Ishikawa (cell line): ENCODE data around the gene FAM184A.

Source experiments
- CEBPB ChIP-seq: IDR thresholded peaks from 2 replicates; pipeline ENCODE4 v1.6.1; 2012
- CREB1 ChIP-seq: IDR thresholded peaks from 2 replicates; pipeline ENCODE4 v1.6.1; 2012; ENCODE audit warnings: low read depth
- EGR1 ChIP-seq: IDR thresholded peaks from 2 replicates; pipeline ENCODE4 v1.6.1; 2012
- EP300 ChIP-seq: IDR thresholded peaks from 2 replicates; pipeline ENCODE4 v1.6.1; 2012; ENCODE audit warnings: borderline replicate concordance
- FOXM1 ChIP-seq: IDR thresholded peaks from 2 replicates; pipeline ENCODE4 v1.6.1; 2012; ENCODE audit warnings: low read depth, borderline replicate concordance
- NFIC ChIP-seq: IDR thresholded peaks from 2 replicates; pipeline ENCODE4 v1.6.1; 2012
- RAD21 ChIP-seq: IDR thresholded peaks from 2 replicates; pipeline ENCODE4 v1.6.1; 2012; ENCODE audit warnings: low read depth
- TAF1 ChIP-seq: IDR thresholded peaks from 2 replicates; pipeline ENCODE4 v1.6.1; 2012; ENCODE audit warnings: low read depth, mild to moderate bottlenecking
- TCF12 ChIP-seq: IDR thresholded peaks from 2 replicates; pipeline ENCODE4 v1.6.1; 2012; ENCODE audit warnings: low read depth
- TEAD4 ChIP-seq: IDR thresholded peaks from 2 replicates; pipeline ENCODE4 v1.6.1; 2012
- YY1 ChIP-seq: IDR thresholded peaks from 2 replicates; pipeline ENCODE4 v1.6.1; 2012; ENCODE audit warnings: low read depth
- ZBTB7A ChIP-seq: IDR thresholded peaks from 2 replicates; pipeline ENCODE4 v1.6.1; 2012; ENCODE audit warnings: low read depth
- TF ChIP-seq, protein P1 (sequence below): IDR thresholded peaks from 2 replicates; pipeline ENCODE4 v1.6.1; 2012
- TF ChIP-seq, protein P2 (sequence below): IDR thresholded peaks from 2 replicates; pipeline ENCODE4 v1.6.1; 2012
- TF ChIP-seq, protein P3 (sequence below): IDR thresholded peaks from 2 replicates; pipeline ENCODE4 v1.6.1; 2012; ENCODE audit warnings: low read depth, mild to moderate bottlenecking

The FAM184A gene

DNA sequence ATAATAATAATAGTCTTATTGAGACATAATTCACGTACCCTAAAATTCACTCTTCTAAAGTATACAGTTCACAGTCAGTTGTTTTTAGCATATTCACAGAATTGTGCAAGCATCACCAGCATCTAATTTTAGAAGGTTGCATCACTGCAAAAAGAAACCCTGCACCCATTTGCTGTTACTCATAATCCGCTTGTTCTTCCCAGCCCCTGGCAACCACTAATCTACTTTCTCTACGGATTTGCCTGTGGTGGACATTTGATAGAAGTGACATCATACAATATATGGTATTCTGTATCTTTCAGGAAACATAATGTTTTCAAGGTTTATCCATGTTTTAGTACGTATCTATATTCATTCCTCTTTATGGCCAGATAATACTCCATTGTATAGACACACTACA is 41.5 kb upstream of the FAM184A start:
- TF ChIP-seq, protein P1, sequence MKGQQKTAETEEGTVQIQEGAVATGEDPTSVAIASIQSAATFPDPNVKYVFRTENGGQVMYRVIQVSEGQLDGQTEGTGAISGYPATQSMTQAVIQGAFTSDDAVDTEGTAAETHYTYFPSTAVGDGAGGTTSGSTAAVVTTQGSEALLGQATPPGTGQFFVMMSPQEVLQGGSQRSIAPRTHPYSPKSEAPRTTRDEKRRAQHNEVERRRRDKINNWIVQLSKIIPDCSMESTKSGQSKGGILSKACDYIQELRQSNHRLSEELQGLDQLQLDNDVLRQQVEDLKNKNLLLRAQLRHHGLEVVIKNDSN: no peak
- TF ChIP-seq, protein P2, sequence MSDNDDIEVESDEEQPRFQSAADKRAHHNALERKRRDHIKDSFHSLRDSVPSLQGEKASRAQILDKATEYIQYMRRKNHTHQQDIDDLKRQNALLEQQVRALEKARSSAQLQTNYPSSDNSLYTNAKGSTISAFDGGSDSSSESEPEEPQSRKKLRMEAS: no peak
- TF ChIP-seq CREB1 (no peak), TEAD4 (no peak), YY1 (no peak), EP300 (no peak), EGR1 (no peak), NFIC (no peak), CEBPB (no peak), TAF1 (no peak), RAD21 (no peak), ZBTB7A (no peak), FOXM1 (no peak), TCF12 (no peak)
- TF ChIP-seq, protein P3, sequence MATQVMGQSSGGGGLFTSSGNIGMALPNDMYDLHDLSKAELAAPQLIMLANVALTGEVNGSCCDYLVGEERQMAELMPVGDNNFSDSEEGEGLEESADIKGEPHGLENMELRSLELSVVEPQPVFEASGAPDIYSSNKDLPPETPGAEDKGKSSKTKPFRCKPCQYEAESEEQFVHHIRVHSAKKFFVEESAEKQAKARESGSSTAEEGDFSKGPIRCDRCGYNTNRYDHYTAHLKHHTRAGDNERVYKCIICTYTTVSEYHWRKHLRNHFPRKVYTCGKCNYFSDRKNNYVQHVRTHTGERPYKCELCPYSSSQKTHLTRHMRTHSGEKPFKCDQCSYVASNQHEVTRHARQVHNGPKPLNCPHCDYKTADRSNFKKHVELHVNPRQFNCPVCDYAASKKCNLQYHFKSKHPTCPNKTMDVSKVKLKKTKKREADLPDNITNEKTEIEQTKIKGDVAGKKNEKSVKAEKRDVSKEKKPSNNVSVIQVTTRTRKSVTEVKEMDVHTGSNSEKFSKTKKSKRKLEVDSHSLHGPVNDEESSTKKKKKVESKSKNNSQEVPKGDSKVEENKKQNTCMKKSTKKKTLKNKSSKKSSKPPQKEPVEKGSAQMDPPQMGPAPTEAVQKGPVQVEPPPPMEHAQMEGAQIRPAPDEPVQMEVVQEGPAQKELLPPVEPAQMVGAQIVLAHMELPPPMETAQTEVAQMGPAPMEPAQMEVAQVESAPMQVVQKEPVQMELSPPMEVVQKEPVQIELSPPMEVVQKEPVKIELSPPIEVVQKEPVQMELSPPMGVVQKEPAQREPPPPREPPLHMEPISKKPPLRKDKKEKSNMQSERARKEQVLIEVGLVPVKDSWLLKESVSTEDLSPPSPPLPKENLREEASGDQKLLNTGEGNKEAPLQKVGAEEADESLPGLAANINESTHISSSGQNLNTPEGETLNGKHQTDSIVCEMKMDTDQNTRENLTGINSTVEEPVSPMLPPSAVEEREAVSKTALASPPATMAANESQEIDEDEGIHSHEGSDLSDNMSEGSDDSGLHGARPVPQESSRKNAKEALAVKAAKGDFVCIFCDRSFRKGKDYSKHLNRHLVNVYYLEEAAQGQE: no peak

DNA sequence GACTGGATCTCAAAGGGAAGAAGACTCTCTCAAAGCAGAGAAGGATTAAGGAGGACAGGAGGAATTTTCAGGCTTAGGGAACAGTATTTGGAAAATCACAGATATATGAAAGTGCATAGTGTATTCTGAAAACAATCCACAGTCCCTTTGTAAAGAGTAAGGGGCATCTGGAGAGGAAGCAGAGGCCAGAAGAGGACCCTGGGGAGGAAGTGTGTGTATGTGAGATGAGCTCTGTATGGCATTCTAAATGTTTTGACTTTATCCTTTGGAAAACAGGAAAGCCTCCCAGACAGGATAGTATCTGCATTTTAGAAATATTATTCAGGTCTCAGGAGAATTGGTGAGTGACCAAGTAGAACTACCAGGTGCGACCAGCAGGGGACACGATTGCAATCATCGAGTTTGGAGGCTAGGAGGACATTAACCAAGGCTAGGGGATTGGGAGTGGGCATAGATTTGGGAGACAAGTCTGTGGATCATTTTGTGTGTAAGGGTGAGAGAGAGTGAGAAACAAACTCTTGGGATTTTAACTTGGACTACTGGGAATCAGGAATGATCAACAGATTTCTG is 38.3 kb upstream of the FAM184A start:
- TF ChIP-seq NFIC (no peak), EGR1 (no peak)
- TF ChIP-seq, protein P2: no peak

DNA sequence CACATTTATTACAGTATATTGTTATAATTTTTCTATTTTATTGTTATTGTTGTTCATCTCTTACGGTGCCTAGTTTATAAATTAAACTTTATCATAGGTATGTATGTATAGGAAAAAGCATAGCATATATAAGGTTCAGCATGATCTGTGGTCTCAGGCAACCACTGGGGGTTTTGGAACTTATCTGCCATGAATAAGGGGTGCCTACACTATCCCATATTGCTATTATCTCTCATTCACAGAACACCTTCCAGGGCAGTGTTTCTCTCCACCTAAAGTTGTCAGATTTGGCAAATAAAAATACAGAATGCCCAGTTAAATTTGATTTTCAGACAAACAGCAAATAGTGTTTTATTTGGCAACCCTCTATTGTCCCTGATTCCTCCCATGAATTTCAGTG is 35.5 kb upstream of the FAM184A start:
- TF ChIP-seq NFIC (no peak), RAD21 (no peak), CREB1 (no peak), EGR1 (no peak), YY1 (no peak), TCF12 (no peak), EP300 (no peak), TAF1 (no peak), ZBTB7A (no peak), FOXM1 (no peak), TEAD4 (no peak), CEBPB (no peak)
- TF ChIP-seq, protein P1: no peak
- TF ChIP-seq, protein P2: no peak
- TF ChIP-seq, protein P3: no peak

DNA sequence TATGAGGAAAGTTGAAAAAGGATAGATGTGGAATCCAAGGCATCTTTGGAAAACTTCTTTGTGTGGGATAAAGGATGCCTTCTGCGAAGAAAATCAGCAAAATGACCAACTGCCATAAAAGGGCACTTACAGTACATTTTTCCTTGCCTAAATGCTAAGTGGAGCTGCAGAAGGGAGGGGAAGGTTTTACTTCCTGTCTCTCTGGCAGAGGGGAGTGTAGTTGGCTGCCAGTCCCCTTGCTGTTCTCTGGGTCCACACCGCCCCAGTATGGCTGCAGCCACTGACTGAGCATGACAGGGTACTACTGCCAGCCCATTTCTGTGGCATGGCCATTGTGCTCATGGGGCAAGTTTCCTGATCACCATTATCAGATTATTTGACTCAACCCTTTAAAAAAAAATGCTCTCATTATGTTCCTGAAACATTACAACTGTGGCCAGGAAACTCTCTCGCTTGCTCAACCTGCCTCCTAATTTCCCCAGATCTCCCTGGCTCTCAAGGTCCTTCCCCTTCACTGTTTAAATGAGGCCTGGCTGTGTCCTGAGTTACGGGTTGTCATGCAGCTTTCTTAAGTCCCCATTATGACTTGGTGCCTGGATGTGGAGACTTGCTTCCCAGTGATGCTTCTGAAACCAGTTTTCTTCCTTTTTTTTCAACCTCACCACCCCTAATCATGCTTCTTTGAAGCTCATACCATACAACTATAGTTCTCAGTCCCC is 34.5 kb upstream of the FAM184A start:
- no peak for TF ChIP-seq RAD21
- TF ChIP-seq TCF12: no peak
- TF ChIP-seq, protein P2: no peak
- TF ChIP-seq NFIC: no peak
- TF ChIP-seq EGR1: no peak
- no peak for TF ChIP-seq TAF1
- TF ChIP-seq CEBPB: no peak

DNA sequence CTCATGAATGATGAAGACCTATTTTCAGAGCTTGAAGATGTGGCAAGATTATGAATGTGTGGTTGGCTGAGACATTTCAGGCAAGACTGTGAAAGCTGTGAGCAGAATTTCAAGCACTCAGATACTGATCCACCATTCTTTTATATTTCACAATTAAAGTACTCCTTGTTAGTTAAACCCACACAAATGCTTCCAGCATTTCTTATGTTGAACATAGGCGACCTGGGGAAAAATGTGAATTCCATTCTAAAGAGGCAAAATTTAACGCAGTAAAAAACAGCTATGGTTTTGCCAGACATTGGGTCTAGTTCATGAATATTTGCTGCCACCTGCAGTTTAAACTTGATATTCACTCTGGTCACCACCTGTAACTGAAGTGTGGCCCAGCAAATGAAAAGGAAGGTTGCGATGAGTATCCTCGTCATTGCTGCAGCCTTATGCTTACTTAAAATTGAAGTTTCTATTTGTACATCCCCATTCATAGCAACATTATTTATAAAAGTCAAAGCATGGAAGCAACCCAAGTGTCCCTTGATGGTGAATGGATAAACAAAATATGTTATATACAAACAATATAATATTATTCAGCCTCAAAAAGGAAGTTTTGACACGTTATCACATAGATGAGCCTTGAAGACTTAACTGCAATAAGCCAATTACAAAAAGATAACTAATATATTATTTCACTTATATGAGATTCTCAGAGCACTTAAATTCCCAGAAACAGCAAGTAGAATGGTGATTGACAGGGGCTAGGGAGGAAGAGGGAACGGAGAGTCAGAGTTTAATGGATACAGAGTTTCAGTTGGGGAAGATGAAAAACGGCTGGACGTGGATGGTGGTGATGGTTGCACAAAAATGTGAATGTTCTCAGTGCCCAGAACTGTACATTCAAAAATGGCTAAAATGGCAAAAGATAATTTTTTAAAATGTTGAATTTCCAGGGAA is 32.4 kb upstream of the FAM184A start:
- peak; percentile 86 for TF ChIP-seq RAD21
- TF ChIP-seq NFIC: no peak
- TF ChIP-seq, protein P1: no peak
- TF ChIP-seq CREB1: no peak
- no peak for TF ChIP-seq ZBTB7A
